Smooth muscle cell (in vitro differentiated cells): ENCODE results near the gene KCNA1. TPM values are rescaled to one million over a fixed set of nuclear protein-coding genes. Genes with fewer than 3 reads are reported as not detected.
A peak's percentile ranks its signal among the peaks of the same experiment; 100 is the strongest.

Source experiments
- DNase-seq: peaks from one replicate; lab custom pipeline; 2025; ENCODE audit not compliant: unreplicated experiment; lab: John Stamatoyannopoulos, UW
- H2AFZ ChIP-seq: fragments of 200-600 bp; sonication (generic); 2 replicates; pipeline ENCODE4 v1.6.0; 2016; ENCODE audit warnings: antibody characterized with exemption, low read depth, mild to moderate bottlenecking
- H3F3A ChIP-seq: fragments of 200-600 bp; sonication (generic); 2 replicates; pipeline ENCODE4 v1.6.0; 2017; ENCODE audit warnings: antibody characterized with exemption, low read depth
- H3K27ac ChIP-seq: fragments of 200-600 bp; sonication (generic); 2 replicates; pipeline ENCODE4 v1.5.1; 2016; ENCODE audit warnings: low read depth, mild to moderate bottlenecking
- H3K27me3 ChIP-seq: fragments of 200-600 bp; sonication (generic); 2 replicates; pipeline ENCODE4 v1.6.1; 2016; ENCODE audit warnings: low read depth, mild to moderate bottlenecking
- H3K36me3 ChIP-seq: fragments of 200-600 bp; sonication (generic); 2 replicates; pipeline ENCODE4 v1.5.1; 2016; ENCODE audit warnings: low read depth
- H3K4me1 ChIP-seq: fragments of 200-600 bp; sonication (generic); 2 replicates; pipeline ENCODE4 v1.5.1; 2016; ENCODE audit warnings: low read depth
- H3K4me2 ChIP-seq: fragments of 200-600 bp; sonication (generic); 2 replicates; pipeline ENCODE4 v1.6.0; 2016; ENCODE audit warnings: mild to moderate bottlenecking
- H3K4me3 ChIP-seq: fragments of 200-600 bp; sonication (generic); 2 replicates; pipeline ENCODE4 v1.5.1; 2016; ENCODE audit warnings: mild to moderate bottlenecking
- H3K79me2 ChIP-seq: fragments of 200-600 bp; sonication (generic); 2 replicates; pipeline ENCODE4 v1.6.0; 2016; ENCODE audit warnings: low read depth, mild to moderate bottlenecking
- H3K9ac ChIP-seq: fragments of 200-600 bp; sonication (generic); 2 replicates; pipeline ENCODE4 v1.6.0; 2016; ENCODE audit warnings: low read depth
- H3K9me3 ChIP-seq: fragments of 200-600 bp; sonication (generic); replicated peaks from 2 replicates; pipeline ENCODE4 v1.5.1; 2016; ENCODE audit warnings: low read depth
- H4K20me1 ChIP-seq: fragments of 200-600 bp; sonication (generic); 2 replicates; pipeline ENCODE4 v1.6.0; 2016; ENCODE audit warnings: low read depth
- CTCF ChIP-seq: fragments of 200-600 bp; sonication (generic); IDR thresholded peaks from 2 replicates; pipeline ENCODE4 v1.5.1; 2017; ENCODE audit warnings: borderline replicate concordance, mild to moderate bottlenecking, antibody characterized with exemption; ENCODE audit not compliant: insufficient read depth, poor library complexity, severe bottlenecking
- WGBS: methylation state at CpG from one replicate; pipeline ENCODE4 v1.1.7; 2016; ENCODE audit warnings: low lambda C conversion rate; 5-methylcytosine and 5-hydroxymethylcytosine counted together
- polyA plus RNA-seq: library from polyadenylated mRNA; unstranded; fragments of >200 nt; fragmentation: Nextera tagmentation; extraction: Ambion mirVana; gene quantifications from 2 replicates; pipeline ENCODE4 v1.2.1, GENCODE V29; 2016
- total RNA-seq: library from RNA; depleted of rRNA; stranded (reverse); fragments of >200 nt; gene quantifications from 2 replicates; pipeline ENCODE4 v1.2.3, GENCODE V29; 2014

KCNA1 gene
- total and polyA plus RNA-seq, 2 experiments from 2014 or later: not detected

- Histone ChIP-seq H3K36me3 (no peaks in the 10 kb centered on the region), H2AFZ (no peak overlapping the region), H3K27me3 (peaks cover 100% of the 10 kb centered on the region), H3K9me3 (no peaks in the 10 kb centered on the region), H4K20me1 (no peaks in the 10 kb centered on the region), H3F3A (no peaks in the 10 kb centered on the region), H3K4me1 (peaks cover 15% of the 10 kb centered on the region), H3K27ac (no peak overlapping the region), H3K4me2 (peak overlapping the region; percentile 85), H3K4me3 (peak overlapping the region; percentile 41), H3K9ac (no peak overlapping the region), H3K79me2 (no peaks in the 10 kb centered on the region)
- no peak for TF ChIP-seq CTCF
- WGBS: 2% methylated on average over 24 of the region's 24 CpGs
- DNase-seq: no peak
Observed at GRCh38 chr12:4909410-4909733, 333 bp upstream of the KCNA1 start.

GRCh38 chr12:4910502-4911315 is 1.0 kb downstream of the KCNA1 start:
- no peaks in the 10 kb centered on the region for H3K36me3 ChIP-seq

GRCh38 chr12:4911316-4911994 is 1.8 kb downstream of the KCNA1 start:
- Histone ChIP-seq H3K4me3 (no peak overlapping the region), H3K27ac (no peak overlapping the region), H3K9me3 (no peaks in the 10 kb centered on the region), H4K20me1 (no peaks in the 10 kb centered on the region), H3K4me2 (no peak overlapping the region), H3K9ac (no peak overlapping the region), H3K36me3 (no peaks in the 10 kb centered on the region), H3K27me3 (peaks cover 100% of the 10 kb centered on the region), H3F3A (no peaks in the 10 kb centered on the region), H2AFZ (no peak overlapping the region), H3K79me2 (no peaks in the 10 kb centered on the region), H3K4me1 (peaks cover 15% of the 10 kb centered on the region)
- TF ChIP-seq CTCF: no peak
- 93% methylated on average over 51 of the region's 61 CpGs for WGBS
- DNase-seq: no peak

More at GRCh38 chr12:4910502-4911315, 1.0 kb downstream of the KCNA1 start:
- Histone ChIP-seq H3K9me3 (no peaks in the 10 kb centered on the region), H2AFZ (no peak overlapping the region), H3F3A (no peaks in the 10 kb centered on the region), H3K27me3 (peaks cover 100% of the 10 kb centered on the region), H3K4me3 (peak overlapping the region; percentile 41), H4K20me1 (no peaks in the 10 kb centered on the region), H3K4me2 (peak overlapping the region; percentile 85), H3K4me1 (peaks cover 15% of the 10 kb centered on the region), H3K9ac (no peak overlapping the region), H3K27ac (no peak overlapping the region), H3K79me2 (no peaks in the 10 kb centered on the region)
- no peak for DNase-seq
- TF ChIP-seq CTCF: no peak
- WGBS: 16% methylated on average over 45 of the region's 49 CpGs
